Thoracic aorta (tissue), 2 donors: Measurements from ENCODE around the gene PBOV1. TPM values are rescaled to one million over a fixed set of nuclear protein-coding genes. Genes with fewer than 3 reads are reported as not detected.

ENCODE experiments used
- ATAC-seq: fragments of 150-250 bp; one replicate; pipeline ENCODE4 v1.8.0; 2017; ENCODE audit warnings: low read depth; ENCODE audit not compliant: insufficient number of reproducible peaks, low FRiP score
- DNase-seq: peaks from one replicate; pipeline ENCODE4 v3.0.0-alpha.2; 2020; ENCODE audit warnings: low spot score
- H3K27ac ChIP-seq, 2 donors: fragments of 200-600 bp; sonication (generic); 1 replicate in 1 of 2; 2 replicates in 1 of 2; pipeline ENCODE4 v1.5.1; 2016; ENCODE audit warnings: mild to moderate bottlenecking in 2 of 2, moderate library complexity in 2 of 2
- H3K27me3 ChIP-seq: fragments of 200-600 bp; sonication (generic); replicated peaks from 2 replicates; pipeline ENCODE4 v1.6.0; 2016; ENCODE audit warnings: mild to moderate bottlenecking; ENCODE audit not compliant: insufficient read depth
- H3K36me3 ChIP-seq: fragments of 200-600 bp; sonication (generic); one replicate; pipeline ENCODE4 v1.5.1; 2016
- H3K4me1 ChIP-seq, 2 donors: fragments of 200-600 bp; sonication (generic); 1 replicate in 1 of 2; 2 replicates in 1 of 2; pipeline versions ENCODE4 v1.5.1 to v1.6.0; 2016; ENCODE audit warnings: low read depth in 2 of 2, mild to moderate bottlenecking in 1 of 2; ENCODE audit not compliant: control insufficient read depth in 1 of 2
- H3K4me3 ChIP-seq: fragments of 200-600 bp; sonication (generic); 2 replicates; pipeline ENCODE4 v1.5.1; 2016; ENCODE audit warnings: mild to moderate bottlenecking
- H3K9me3 ChIP-seq: fragments of 200-600 bp; sonication (generic); 2 replicates; pipeline ENCODE4 v1.5.1; 2016
- total RNA-seq, 2 donors: library from RNA; depleted of rRNA; stranded (reverse); fragments of >200 nt; gene quantifications; one replicate each; pipeline versions ENCODE4 v1.1.0 to v1.2.3, GENCODE V29; 2016
- TF ChIP-seq, protein P1 (sequence below): fragments of 200-600 bp; sonication (generic); IDR thresholded peaks from one replicate; pipeline ENCODE4 v1.5.1; 2019; ENCODE audit warnings: antibody characterized with exemption

PBOV1 gene
- total RNA-seq, 2 donors from 2014 or later, result not detected

DNA sequence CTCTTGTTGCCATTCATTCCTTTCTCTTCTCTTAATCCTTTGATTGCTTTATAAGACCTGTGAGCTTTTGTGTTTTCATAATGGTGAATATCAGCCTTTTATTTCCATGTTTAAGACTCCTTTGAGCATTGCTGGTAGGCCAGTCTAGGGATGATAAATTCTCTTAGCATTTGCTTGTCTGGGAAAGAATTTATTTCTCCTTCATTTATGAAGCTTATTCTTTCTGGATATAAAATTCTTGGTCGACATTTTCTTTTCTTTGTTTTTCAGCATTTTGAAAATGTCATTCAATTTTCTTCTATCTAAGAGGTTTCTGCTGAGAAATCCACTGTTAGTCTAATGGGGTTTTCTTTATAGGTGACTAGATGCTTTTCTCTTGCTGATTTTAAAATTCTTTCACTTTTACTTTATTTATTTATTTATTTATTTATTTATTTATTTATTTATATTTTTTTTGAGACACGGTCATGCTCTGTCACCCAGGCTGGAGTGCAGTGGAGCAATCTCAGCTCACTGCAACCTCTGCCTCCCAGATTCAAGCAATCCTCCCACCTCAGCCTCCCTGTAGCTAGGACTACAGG, 41.5 kb downstream of the PBOV1 start:
- Histone ChIP-seq H3K27ac (no peak overlapping the region), H3K4me1 (no peaks in the 10 kb centered on the region), H3K36me3 (no peaks in the 10 kb centered on the region), H3K27me3 (no peaks in the 10 kb centered on the region), H3K4me3 (no peak overlapping the region), H3K9me3 (peaks cover 15% of the 10 kb centered on the region)
- TF ChIP-seq, protein P1, sequence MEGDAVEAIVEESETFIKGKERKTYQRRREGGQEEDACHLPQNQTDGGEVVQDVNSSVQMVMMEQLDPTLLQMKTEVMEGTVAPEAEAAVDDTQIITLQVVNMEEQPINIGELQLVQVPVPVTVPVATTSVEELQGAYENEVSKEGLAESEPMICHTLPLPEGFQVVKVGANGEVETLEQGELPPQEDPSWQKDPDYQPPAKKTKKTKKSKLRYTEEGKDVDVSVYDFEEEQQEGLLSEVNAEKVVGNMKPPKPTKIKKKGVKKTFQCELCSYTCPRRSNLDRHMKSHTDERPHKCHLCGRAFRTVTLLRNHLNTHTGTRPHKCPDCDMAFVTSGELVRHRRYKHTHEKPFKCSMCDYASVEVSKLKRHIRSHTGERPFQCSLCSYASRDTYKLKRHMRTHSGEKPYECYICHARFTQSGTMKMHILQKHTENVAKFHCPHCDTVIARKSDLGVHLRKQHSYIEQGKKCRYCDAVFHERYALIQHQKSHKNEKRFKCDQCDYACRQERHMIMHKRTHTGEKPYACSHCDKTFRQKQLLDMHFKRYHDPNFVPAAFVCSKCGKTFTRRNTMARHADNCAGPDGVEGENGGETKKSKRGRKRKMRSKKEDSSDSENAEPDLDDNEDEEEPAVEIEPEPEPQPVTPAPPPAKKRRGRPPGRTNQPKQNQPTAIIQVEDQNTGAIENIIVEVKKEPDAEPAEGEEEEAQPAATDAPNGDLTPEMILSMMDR, result no peak
- no peak for DNase-seq
- ATAC-seq, result no peak

DNA sequence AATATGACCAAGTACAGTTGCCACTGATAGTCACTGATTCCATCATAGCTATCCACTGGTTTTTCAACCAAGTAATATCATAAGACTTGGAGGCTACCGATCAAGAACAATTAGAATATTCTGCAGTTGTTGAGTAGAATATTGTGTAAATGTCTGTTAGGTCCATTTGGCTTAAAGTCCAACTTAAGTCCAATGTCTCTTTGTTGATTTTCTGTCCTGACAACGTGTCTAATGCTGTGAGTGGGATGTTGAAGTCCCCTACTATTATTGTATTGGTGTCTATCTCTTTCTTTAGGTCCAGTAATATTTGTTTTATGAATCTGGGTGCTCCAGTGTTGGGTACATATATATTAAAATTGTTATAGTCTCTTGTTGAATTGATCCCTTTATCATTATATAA, 42.7 kb downstream of the PBOV1 start:
- TF ChIP-seq, protein P1, result no peak
- Histone ChIP-seq H3K9me3 (peaks cover 15% of the 10 kb centered on the region), H3K36me3 (no peaks in the 10 kb centered on the region), H3K4me1 (no peaks in the 10 kb centered on the region), H3K27ac (no peak overlapping the region), H3K27me3 (no peaks in the 10 kb centered on the region), H3K4me3 (no peak overlapping the region)
- ATAC-seq (no peak), DNase-seq (no peak)

Other genes starting within 250 kb of the PBOV1 start
- gene PERP, start 111.1 kb downstream of the PBOV1 start, total RNA-seq, result 10 to 100 TPM; 21.1 to 23.7 TPM
- gene ARFGEF3, start 56.6 kb downstream of the PBOV1 start, total RNA-seq, result 1 to 10 TPM; 1.1 to 1.4 TPM
- gene SMIM28, start 159.4 kb upstream of the PBOV1 start, total RNA-seq, result not detected
- 10 to 100 TPM; 49.0 to 62.4 TPM for gene HEBP2, start 185.7 kb upstream of the PBOV1 start, total RNA-seq